H1 (cell line): ENCODE results near the gene MAGI1.

Source experiments
- CBX8 ChIP-seq: fragments of 300-800, 300-1000 bp; sonication (generic); IDR thresholded peaks from 2 replicates; pipeline ENCODE4 v1.7.1; 2016; ENCODE audit warnings: low read depth, low read length, borderline replicate concordance
- POLR2A ChIP-seq, 2 experiments: IDR thresholded peaks; 1 replicate in 1 of 2; 2 replicates in 1 of 2; pipeline ENCODE4 v1.6.1; 2011; ENCODE audit warnings: low read depth in 2 of 2, low read length in 2 of 2, mild to moderate bottlenecking in 2 of 2; ENCODE audit errors: control extremely low read depth in 1 of 2
- RAD21 ChIP-seq, 2 experiments: IDR thresholded peaks in 1 of 2; conservative IDR thresholded peaks in 1 of 2; 2 replicates each; pipeline ENCODE4 v1.6.1; 2011; ENCODE audit warnings: low read depth in 2 of 2, low read length in 2 of 2, improper control_type of control experiment in 1 of 2, inconsistent platforms in 1 of 2, mild to moderate bottlenecking in 1 of 2, moderate library complexity in 1 of 2
- TF ChIP-seq, protein P1 (sequence below): IDR thresholded peaks from 2 replicates; pipeline ENCODE4 v1.6.1; 2012; ENCODE audit warnings: inconsistent platforms

DNA sequence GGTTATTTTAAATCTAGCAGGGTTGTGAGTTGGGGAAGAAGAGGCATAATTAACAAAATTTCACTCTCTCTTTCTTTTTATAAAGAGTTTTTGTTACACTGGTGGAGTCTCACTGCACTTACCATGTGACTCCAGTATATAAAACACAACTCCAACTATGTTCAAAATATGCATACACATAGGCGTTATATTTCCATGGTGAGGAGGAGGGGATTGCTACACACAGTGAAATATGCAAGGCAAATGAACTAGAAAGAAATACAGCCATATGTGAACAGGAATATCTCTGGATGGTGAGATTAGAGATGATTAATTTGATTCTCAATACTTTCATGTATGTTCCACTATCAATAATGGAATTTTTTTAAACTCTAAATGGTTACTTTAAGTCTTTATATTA, 385.0 kb downstream of the MAGI1 start:
- TF ChIP-seq RAD21 (IDR thresholded peaks at IDR 0.05 in 1 of 2, conservative IDR thresholded peaks at IDR 0.05 in 1 of 2; ENCODE audit: low read depth in 2 of 2, low read length in 2 of 2) = no peak
- no peak for TF ChIP-seq POLR2A (IDR thresholded peaks at IDR 0.05; ENCODE audit: control extremely low read depth in 1 of 2, low read depth in 2 of 2, low read length in 2 of 2)
- TF ChIP-seq, protein P1, sequence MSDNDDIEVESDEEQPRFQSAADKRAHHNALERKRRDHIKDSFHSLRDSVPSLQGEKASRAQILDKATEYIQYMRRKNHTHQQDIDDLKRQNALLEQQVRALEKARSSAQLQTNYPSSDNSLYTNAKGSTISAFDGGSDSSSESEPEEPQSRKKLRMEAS = no peak
- no peak for TF ChIP-seq CBX8
